Fibroblast of the conjunctiva (primary cell): ENCODE measurements around the gene KCNQ1.

ENCODE experiments used
- DNase-seq: peaks from one replicate; pipeline ENCODE4 v3.0.0-alpha.2; 2010; ENCODE audit warnings: low read depth

Gene KCNQ1

GRCh38 chr11:2699531-2700414, 255.0 kb downstream of the KCNQ1 start, which contains the start of gene KCNQ1OT1:
KCNQ1OT1 (minus strand) TSS chr11:2699994.
- peak; percentile 86 for DNase-seq

- DNase-seq: no peak
These were observed 255.8 kb downstream of the KCNQ1 start for GRCh38 chr11:2700415-2701211.

GRCh38 chr11:2701230-2701629, 256.4 kb downstream of the KCNQ1 start:
- no peak for DNase-seq

- no peak for DNase-seq
These were observed 257.2 kb downstream of the KCNQ1 start for GRCh38 chr11:2701898-2702434.

GRCh38 chr11:2702771-2703362, 258.1 kb downstream of the KCNQ1 start:
- no peak for DNase-seq

- DNase-seq: no peak
These were observed 258.7 kb downstream of the KCNQ1 start for GRCh38 chr11:2703363-2704141.

GRCh38 chr11:2704356-2704755, 259.5 kb downstream of the KCNQ1 start:
- DNase-seq: no peak

- no peak for DNase-seq
These were observed 260.2 kb downstream of the KCNQ1 start for GRCh38 chr11:2704896-2705606.

- DNase-seq: no peak
These were observed 261.5 kb downstream of the KCNQ1 start for GRCh38 chr11:2706321-2706720.

GRCh38 chr11:2707736-2708135, 262.9 kb downstream of the KCNQ1 start:
- no peak for DNase-seq

GRCh38 chr11:2708151-2708581, 263.4 kb downstream of the KCNQ1 start:
- DNase-seq: no peak

- peak; percentile 72 for DNase-seq
These were observed 264.0 kb downstream of the KCNQ1 start for GRCh38 chr11:2708757-2709281.

GRCh38 chr11:2709429-2709828, 264.6 kb downstream of the KCNQ1 start:
- peak; percentile 56 for DNase-seq

- no peak for DNase-seq
These were observed 266.4 kb downstream of the KCNQ1 start for GRCh38 chr11:2711161-2711560.

- no peak for DNase-seq
These were observed 268.3 kb downstream of the KCNQ1 start for GRCh38 chr11:2713094-2713493.

- no peak for DNase-seq
These were observed 269.1 kb downstream of the KCNQ1 start for GRCh38 chr11:2713661-2714462.

- DNase-seq: no peak
These were observed 269.6 kb downstream of the KCNQ1 start for GRCh38 chr11:2714463-2714800.

GRCh38 chr11:2714871-2715270, 270.1 kb downstream of the KCNQ1 start:
- DNase-seq: no peak

- no peak for DNase-seq
These were observed 271.0 kb downstream of the KCNQ1 start for GRCh38 chr11:2715716-2716350.
